NCI-H345 (cell line): ENCODE results near the gene ABL1.

Experiments
- DNase-seq: peaks from one replicate; lab custom pipeline; 2025; lab: John Stamatoyannopoulos, UW

ABL1 gene

GRCh38 chr9:130849356-130849755 lies 14.3 kb downstream of the ABL1 start:
- no peak for DNase-seq

- DNase-seq = no peak
Measured at GRCh38 chr9:130852801-130853200, 17.7 kb downstream of the ABL1 start.

DNA sequence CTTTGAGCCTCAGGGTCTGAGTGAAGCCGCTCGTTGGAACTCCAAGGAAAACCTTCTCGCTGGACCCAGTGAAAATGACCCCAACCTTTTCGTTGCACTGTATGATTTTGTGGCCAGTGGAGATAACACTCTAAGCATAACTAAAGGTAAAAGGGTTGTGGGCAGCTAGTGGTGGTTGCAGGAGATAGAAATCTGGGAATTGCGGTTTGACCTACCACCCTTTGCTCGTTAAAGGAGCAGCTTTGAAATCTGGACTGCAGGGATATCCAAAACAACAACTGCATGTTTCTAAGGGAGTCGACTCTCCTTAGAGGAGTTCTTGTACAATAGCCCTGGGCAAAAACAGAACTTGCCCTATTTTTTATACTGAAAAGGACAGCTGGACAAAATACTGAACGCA lies 19.0 kb downstream of the ABL1 start:
- DNase-seq = no peak

DNA sequence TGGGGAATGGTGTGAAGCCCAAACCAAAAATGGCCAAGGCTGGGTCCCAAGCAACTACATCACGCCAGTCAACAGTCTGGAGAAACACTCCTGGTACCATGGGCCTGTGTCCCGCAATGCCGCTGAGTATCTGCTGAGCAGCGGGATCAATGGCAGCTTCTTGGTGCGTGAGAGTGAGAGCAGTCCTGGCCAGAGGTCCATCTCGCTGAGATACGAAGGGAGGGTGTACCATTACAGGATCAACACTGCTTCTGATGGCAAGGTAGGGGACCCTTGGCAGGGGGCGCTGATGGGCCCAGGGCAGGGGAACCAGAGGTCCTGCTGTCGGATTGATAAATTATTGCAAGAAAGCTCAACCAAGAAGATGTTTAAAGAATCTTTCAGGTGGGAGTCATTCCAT lies 19.8 kb downstream of the ABL1 start:
- DNase-seq = no peak

- DNase-seq = no peak
Measured at GRCh38 chr9:130856474-130856873, 21.4 kb downstream of the ABL1 start.

GRCh38 chr9:130857864-130858738 lies 23.0 kb downstream of the ABL1 start:
- DNase-seq = no peak

- no peak for DNase-seq
Measured at GRCh38 chr9:130858739-130859705, 24.0 kb downstream of the ABL1 start.

GRCh38 chr9:130860458-130861316 lies 25.6 kb downstream of the ABL1 start:
- no peak for DNase-seq

DNA sequence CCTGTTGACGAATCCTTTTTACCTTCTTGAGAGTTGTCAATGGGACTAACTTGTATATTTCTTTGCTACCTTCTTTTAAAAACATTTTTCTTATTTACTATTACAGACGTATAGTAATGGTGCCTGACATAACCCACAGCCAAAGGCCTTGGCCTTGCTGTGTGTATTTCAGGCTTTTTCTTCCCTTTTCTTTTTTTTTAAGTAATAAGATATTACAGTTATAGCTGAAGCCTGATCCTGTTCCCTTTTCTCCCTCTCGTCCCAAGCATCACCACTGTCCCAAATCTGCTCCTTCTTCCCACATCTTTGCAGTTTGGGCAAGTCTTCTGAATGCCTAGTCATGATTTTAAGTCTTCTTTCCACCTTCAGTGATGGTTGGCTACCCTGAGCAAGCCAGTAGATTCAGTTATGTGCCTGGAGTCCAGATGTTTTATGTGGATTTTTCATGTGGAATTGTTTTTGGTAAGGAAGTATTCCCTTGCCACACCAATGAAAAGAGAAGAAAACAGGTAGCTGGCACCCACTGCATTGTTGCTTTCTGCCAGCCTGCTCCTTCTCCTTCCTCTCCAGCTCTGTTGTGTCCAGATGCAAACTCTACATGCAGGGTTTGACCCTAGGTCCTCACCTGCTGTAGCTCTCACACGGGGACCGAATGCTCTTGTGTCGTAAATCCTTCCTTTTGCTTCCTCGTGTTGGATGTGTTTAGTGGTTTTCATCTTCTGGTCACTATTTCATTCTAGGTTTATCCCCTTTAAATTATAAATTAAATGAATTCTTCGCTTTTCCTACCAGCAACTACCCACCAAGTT lies 26.5 kb downstream of the ABL1 start:
- no peak for DNase-seq

- DNase-seq = no peak
Measured at GRCh38 chr9:130862217-130862616, 27.2 kb downstream of the ABL1 start.

- DNase-seq = no peak
Measured at GRCh38 chr9:130862747-130863146, 27.7 kb downstream of the ABL1 start.

DNA sequence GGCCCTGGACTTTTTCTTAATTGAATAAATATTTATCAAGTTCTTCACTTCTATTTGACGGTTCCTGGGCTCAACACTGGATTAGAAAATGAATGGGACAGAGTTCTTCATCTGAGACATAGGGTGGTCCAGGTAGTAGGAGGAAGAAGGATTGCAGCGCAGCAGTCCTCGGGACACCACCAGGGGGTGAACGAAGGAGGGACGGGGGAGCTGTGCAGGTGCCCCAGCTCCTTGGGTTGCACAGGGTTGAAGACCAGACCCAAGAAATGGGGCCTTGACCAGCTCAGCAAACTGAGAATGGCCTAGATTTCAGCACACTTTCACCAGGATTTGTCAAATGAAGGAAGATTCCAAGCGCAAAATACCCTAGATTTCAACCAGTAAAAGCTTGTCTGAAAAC lies 29.5 kb downstream of the ABL1 start:
- no peak for DNase-seq

- no peak for DNase-seq
Measured at GRCh38 chr9:130865921-130866320, 30.9 kb downstream of the ABL1 start.

DNA sequence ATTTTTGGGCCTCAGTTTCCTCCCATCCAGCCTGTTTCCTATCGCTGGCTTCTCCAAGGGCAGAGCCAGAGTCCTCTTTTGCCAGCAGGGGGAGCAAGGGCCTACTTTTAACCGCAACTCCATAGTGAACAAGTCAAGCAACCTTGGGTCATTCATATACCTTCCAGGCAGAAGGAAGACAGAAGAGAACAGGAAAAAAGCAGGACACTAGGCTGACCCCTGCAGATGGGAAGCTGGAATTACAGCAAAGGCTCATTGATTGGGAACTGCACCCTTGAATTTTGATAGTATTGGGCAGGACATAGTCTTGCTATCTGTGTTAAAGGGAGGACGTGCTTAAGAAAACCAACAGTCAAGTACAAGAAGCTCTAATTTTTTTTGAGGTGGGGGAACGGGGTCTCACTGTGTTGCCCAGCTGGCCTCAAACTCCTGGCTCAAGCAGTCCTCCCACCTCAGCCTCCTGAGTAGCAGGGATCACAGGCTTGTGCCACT lies 31.5 kb downstream of the ABL1 start:
- DNase-seq = peak; percentile 68

DNA sequence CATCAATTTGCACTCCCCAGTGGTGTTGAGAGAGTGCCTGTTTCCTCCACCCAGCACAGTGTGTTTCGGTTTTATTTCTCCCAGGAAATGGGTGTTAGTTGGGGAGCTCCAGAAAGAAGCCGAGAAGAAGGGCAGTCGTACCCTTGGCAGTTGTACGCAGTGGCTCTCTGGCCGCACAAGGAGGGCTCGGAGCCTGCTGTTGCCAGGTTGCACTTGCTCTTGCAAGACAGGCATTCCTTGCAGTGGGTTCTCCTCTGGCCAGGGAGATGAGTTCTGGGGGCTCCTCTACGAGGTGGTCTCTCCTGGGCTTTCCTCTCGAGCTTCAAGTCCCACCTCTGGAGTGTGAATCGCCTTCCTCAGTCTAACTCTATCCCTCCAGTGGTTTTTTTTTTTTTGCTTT lies 32.5 kb downstream of the ABL1 start:
- no peak for DNase-seq

GRCh38 chr9:130868230-130868629 lies 33.2 kb downstream of the ABL1 start:
- no peak for DNase-seq

DNA sequence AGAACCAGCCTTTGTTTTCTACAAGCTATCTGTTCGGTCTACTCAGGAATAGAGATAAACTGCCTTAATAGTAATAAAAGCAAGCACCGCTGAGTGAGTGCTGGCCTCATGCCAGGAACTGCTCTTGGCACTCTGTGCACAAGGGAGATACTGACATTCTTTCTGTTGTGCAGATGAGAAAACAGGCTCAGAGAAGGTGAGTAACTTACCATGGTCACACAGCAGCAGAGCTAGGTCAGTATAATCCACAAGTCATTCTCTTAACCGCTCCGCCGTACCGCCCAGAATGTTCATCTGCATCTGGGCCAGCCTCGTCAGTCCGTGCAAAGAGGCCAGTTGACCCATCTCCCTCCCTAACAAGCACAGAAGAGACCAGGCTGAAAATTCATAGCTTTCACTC lies 34.2 kb downstream of the ABL1 start:
- DNase-seq = peak; percentile 8

DNA sequence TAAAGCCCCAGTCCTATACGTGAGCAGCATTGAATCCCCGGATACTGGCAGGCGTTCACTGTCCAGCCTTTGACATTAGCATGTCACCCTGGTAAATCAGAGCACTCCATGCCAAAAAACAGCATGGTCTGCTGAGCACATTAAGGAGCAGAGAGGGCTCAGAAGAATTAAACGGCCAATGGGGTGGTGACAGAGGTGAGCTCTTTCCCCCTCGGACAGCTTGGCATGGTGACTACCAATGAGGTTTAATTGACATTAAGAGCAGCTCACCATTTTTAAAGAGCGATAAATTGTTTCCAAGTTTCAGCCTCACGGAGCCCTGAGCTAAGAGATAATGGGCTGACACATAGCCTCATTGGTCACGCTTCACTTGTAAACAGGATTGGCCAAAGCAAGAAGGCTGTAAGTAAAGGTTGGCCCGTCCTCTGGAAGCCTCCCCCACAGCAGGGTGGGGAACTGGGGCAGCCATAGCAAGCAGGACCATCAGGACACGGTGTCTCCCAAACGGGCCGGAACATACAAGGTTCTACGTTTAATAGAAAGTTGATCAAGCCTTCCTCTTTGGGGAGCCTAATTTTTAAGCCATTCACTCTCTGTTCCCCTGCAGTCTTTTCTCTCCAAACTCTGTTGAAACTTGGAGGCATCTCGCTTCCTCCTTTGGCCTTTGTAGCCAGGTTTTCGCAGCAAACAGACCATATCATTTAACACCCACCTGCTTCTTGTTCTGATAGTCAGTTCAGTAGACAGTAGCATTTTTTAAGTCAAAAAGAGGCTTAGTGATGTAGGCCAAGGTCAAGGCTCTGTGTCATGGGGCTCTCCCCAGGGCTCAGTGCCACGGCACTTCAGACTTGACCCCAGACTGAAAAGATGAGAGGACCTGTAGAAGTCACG lies 35.7 kb downstream of the ABL1 start:
- no peak for DNase-seq

DNA sequence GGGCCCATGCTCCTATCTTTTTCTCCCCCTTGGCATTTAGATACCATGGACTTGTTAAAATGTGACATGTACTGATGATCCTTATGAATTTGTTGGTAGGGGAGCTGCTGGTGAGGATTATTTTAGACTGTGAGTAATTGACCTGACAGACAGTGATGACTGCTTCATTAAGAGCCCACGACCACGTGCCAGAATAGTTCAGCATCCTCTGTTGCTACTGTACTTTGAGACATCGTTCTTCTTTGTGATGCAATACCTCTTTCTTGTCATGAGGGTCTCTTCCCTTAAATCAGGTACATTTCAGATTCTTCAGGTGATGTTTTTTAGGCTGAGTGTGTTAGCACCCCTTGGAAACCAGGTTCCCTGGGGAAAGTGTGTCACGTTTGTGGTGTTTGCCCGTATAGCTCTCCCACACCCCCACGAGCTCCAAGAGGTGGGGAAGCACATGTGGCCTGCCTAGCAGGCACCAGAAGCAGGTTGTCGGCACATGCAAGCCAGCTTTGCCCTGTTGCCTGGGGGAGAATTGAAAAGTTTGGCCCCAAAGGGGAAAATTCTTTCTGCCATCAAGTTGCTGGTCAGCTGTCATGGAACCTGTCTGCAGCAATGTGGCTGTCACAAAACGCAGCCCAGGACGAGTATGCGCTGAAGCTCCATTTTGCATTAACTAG lies 36.5 kb downstream of the ABL1 start:
- no peak for DNase-seq
